SIG-M5 treated with dmso at 0.1 percent for 504 hours (cell line): ENCODE data around the gene RAB36.

Experiments used
- DNase-seq: peaks from one replicate; lab custom pipeline; 2025; ENCODE audit not compliant: unreplicated experiment; lab: John Stamatoyannopoulos, UW

RAB36 gene

GRCh38 chr22:23108249-23109078, 36.8 kb upstream of the RAB36 start:
- DNase-seq = no peak

- no peak for DNase-seq
Observed at GRCh38 chr22:23109079-23109347, 36.3 kb upstream of the RAB36 start.

DNA sequence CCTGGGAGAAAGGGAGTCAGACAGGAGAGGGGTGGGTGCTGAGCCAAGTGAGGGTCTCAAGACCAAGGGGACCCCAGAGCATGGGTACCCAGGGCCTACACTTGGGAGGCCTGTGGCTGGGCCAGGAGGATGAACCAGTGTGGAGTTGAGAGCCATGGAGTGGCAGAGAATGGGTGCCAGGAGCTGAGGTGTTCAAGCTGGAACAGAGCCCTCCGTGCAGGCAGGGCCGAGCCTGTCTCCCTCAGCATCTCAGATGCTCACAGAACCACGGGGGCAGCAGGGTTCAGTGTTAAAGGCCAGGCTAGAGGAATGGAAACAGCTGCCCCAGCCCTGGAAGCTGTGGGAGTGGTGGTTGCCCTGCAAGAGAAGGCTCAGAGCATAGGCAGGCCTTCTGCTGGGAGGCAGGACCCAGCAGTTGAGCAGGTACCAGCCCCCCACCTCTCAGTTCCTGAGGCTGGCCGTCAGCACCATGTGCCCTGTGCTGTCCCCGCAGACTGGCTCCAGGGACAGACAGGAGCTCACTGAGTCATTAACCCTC, 35.8 kb upstream of the RAB36 start:
- DNase-seq = no peak

- no peak for DNase-seq
Observed at GRCh38 chr22:23110190-23110921, 34.9 kb upstream of the RAB36 start.

DNA sequence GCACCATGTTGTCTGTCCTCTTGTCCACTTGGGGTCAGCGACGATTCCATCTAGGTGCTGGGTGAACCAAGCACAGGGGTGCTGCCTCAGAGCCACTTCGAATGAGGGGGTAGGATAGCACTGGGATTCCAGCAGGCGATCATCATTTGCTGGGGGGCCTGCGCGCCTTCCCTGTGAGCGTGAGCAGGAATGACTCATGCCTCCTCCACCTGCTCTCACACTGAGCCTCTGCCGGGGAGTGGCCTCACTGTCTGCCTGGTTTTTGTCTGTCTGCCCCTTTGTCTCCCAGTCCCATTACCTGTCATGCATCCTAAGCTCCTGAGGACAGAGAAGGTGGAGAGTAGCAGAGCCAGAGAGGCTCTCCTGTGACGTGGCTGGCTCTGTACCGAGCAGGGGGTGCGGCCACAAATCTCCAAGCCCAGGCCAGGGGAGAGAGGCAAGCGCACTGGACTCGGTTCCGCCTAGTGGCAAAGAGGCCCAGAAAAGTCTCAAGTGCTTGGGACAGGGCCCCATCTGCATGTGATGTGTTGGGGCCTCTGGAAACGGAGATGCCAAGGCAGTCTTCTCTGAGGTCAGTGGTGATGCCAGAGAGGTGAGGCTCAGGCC, 34.3 kb upstream of the RAB36 start:
- no peak for DNase-seq

GRCh38 chr22:23112472-23113012, 32.7 kb upstream of the RAB36 start:
- DNase-seq = no peak

DNA sequence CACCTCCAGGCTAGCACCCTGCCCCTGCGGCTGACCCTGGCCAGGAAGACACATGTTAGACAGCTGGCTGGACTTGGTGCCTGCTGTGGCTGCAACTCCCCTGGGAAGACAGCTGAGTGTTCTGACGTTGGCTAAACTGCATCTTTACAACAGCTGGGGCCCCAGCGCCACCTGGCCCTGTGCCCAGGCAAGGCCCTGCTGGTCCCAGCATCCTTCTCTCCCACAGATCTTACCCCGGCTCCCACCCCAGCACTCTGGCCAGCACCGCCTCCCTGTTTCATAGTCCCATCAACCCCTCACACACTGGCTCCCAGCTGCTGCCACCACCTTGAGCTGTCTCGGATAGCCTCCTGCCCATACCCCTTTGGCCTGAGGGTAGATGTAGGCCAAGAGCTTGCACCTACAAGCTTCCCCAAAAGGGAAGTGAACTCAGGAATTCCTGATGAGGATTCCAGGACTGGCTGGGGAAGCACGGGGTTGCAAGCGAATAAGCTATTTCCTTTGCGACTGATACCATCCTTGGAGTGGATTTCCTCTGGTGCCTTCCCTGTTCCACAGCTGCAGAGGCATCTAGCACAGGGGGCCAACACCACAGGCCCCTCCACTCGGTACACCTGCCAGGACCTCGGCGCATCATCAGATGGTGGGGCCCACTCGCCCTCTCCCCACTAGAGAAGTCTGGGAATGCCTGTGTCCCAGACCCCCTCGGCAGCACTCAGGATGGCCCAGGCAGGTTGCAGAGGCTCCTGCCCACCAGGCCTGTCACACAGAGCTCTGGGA, 32.0 kb upstream of the RAB36 start:
- DNase-seq = no peak

DNA sequence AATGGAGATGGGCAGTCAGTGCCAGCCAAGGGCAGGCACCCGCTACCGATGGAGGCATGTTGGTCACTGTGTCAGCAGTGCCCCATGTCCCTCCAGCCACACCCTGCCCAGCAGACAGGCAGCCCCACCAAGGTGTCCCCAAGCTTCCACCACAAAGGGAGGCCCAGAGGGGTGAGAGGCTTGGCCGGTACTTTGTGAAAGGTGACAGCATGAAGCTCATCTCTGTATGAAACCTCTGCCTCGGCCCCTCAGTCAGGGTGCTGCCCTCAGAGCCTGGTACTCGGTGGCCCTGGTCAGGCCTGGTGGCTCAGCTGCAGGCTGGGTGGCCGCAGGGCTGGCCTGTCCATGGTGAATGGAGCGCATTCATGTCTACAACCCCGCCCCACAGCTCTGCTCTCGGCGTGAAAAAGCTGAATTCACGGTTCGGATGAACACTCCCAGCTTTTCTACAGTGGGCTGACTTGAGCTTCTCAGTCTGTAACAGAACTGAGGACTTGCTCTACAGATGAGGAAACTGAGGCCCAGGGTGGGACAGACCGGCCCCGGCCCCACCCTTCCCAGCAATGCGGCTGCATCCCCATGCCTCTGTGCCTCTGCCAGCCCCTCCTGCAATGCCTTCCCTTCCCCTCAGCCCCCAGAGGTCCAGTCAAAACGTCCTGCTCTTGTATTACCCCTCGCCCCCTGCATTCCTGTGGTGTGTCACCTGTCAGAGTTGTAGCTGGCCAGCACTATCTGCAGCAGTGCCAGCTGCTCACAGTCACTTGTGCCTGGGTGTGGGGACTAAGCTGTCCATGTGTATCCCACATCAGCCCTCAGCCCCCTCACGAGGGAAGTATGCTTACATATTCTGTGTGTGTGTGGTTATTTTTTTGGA, 31.2 kb upstream of the RAB36 start:
- DNase-seq = no peak

DNA sequence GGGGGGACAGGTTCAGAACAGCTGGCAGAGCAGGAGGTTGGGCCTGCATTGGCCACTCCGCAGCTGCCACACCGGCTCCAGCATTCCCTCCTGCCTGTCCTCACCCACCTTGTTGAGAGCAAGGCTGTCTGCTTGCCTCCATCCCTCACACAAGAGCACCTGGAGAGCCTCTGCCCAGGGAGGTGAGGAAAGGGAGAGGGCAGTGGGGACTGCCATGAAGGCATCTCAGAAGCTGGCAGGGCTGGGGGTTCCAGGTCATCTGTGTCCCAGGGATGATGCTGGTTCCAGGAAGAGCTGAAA, 30.6 kb upstream of the RAB36 start:
- no peak for DNase-seq

- DNase-seq = no peak
Observed at GRCh38 chr22:23115369-23115768, 29.9 kb upstream of the RAB36 start.

- DNase-seq = no peak
Observed at GRCh38 chr22:23115825-23116494, 29.3 kb upstream of the RAB36 start.

- no peak for DNase-seq
Observed at GRCh38 chr22:23116506-23117263, 28.6 kb upstream of the RAB36 start.

DNA sequence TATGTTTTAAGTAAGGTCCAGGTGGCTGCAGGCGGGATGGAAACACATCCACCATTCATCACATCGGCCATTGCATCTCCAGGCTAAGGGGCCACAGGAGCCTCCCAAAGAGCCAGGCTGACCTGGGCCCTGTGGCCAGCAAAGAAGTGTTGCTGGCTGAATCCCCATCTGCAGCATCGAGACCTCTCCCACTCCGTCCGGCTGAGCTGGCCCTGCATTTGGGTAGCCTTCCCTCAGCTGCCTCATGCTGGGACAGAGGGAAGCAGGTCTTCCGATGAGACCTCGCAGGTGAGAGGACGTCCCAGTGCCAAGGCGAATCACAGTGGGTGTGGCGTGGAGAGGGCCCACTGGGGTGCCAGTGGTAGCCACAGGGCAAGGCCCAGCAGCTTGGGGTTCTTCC, 28.0 kb upstream of the RAB36 start:
- DNase-seq = no peak

DNA sequence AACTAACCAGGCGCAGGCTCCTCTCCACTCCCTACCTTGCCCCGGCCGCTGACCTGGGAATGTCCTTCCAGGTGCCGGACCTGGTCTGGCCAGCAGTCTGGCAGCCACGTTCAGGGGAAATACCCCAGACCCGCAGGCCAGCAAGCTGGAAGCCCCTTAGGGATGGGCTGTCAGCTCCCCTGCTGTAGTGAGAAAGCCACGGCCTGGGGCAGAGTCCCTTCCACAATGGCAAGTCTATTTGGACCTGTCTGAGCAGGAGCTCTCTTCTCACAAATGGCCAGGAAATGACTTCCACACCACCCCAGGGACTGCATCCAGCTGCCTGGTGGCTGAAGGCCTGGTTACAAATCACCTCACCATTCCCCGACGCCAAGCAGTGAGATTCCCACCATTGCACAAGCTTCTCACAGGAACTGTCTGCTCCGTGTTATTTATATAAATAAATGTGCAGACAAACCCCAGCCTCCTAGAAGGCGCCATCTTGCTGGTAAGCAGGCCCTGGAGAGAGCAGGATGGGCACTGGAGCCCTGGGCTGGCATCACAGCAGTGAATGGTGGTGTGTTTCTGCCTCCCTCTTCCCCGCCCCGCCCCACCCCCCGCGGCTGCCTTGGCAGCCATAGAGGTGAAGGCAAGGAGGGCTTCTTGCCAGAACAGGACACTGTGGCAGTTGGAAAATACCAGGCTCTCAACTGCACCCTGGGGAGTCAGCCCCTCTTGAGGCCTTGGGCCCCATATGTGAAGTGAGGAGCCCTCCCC, 27.2 kb upstream of the RAB36 start:
- DNase-seq = no peak

- no peak for DNase-seq
Observed at GRCh38 chr22:23118647-23119493, 26.4 kb upstream of the RAB36 start.

GRCh38 chr22:23119494-23120414, 25.5 kb upstream of the RAB36 start:
- DNase-seq = no peak
